GM10266 (cell line): ENCODE data around the gene MMP26.

ENCODE experiments used
- DNase-seq: peaks from one replicate; pipeline ENCODE4 v3.0.0; 2012; ENCODE audit errors: extremely low spot score
- CTCF ChIP-seq: IDR thresholded peaks from 2 replicates; pipeline ENCODE4 v1.5.1; 2012; ENCODE audit warnings: mild to moderate bottlenecking, low read depth; ENCODE audit not compliant: control insufficient read depth, insufficient read depth; ENCODE audit errors: missing control alignments

The MMP26 gene

DNA sequence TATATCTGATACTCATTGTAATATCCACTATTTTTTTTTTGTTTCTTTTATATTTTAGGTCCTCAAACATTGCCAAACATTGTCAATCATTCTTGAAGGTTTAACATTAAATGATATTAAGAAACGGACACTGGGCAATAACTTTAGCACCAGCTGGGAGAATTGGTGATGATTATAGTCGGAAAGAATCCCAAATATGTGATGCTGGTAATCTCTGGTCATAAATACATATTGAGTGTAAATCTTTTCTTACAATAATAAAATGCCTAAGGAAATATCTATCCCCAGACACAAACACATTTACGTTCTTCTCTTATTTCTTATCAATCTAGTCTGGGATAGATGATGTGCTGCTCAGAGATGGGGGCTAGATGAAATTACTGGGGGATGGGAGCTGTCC lies 32.1 kb upstream of the MMP26 start:
- TF ChIP-seq CTCF = no peak
- no peak for DNase-seq

- no peak for DNase-seq
- no peak for TF ChIP-seq CTCF
Observed at GRCh38 chr11:4673781-4674180, 30.8 kb upstream of the MMP26 start.

GRCh38 chr11:4677948-4678347 lies 26.6 kb upstream of the MMP26 start:
- no peak for TF ChIP-seq CTCF
- DNase-seq = no peak

DNA sequence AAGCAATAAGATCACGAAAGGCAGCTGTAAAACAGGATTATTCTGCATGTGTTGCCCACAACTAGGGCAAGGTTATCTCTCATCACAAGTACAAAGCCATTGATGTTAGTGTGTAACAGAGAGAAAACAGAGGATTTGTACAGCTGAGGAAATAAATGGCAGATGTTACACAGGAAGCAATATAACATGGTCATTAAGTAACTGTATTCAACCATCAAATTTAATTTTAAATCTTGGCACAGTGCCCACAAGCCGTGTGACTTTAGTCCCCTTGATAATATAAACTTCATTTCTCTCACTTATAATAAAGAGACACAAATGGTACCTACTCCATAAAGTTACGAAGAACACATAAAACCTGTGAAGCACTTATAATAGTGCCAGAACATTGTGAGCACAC lies 24.2 kb upstream of the MMP26 start:
- no peak for DNase-seq
- TF ChIP-seq CTCF = no peak

GRCh38 chr11:4682623-4683419 lies 21.8 kb upstream of the MMP26 start:
- no peak for TF ChIP-seq CTCF
- DNase-seq = no peak

DNA sequence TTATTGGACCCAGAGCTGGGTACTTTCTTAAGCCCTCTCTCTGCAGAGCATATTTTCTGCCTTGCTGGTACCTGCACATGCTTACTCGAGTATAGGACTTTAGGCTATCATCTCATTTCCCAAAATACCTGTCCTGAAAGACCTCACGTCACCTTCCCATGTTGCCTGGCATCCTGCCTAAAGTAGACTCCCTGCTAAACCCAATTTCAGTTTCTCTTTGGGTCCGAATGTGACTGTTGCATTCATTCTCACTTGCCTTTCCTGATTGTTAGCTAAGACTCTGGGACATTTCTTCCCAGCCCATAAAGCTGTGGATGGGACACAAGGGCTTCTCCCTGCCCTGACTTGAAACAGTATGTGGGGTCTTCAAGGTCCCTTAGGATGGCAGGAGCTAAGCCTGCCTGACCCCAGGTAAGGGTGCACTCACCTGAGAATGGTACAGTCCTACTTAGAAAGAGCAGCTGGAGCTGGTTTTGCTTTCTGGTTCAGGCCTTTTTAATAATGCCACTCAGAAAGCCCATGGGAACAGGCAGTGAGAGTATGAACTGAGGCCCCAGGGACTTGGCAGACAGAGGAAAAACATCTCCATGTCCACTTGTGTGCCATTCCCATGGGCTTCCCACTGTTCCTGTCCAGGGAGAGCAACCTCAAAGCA lies 19.8 kb upstream of the MMP26 start:
- TF ChIP-seq CTCF = no peak
- no peak for DNase-seq

- TF ChIP-seq CTCF = no peak
- no peak for DNase-seq
Observed at GRCh38 chr11:4695442-4695841, 9.1 kb upstream of the MMP26 start.
